Fibroblast of skin of abdomen (primary cell): ENCODE data around the gene GULP1.

ENCODE experiments used
- DNase-seq: peaks from one replicate; pipeline ENCODE4 v3.0.0-alpha.2; 2013

The GULP1 gene

DNA sequence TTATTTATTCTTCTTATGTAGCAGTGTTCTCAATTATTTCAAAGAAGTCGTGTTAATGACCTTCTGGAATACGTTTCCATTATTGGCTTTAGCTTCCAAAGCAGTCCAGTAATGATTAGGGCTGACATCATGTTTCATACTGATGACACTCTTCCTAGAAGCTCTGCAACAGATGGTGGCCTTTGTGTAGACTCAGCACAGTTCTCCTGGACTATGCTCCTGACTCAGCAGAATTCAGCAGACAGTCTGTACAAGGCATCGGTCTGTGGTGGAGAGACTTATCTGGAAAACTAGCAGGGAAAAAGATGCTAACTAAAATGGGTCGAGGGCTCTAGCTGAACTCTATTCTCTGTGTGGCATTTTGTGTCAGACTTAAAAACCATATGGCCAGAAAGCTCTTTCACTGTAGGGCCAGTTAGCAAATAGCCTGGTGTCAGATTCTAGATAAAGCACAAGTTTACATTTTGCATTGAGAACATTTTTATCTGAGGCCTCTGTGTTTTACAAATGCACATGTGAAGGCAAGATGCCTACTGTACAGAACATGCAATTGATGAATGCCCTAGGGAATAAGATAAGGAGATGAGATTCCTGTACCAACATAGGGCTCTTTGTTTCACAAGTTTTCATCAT lies 35.1 kb downstream of the GULP1 start:
- DNase-seq: peak; percentile 41

DNA sequence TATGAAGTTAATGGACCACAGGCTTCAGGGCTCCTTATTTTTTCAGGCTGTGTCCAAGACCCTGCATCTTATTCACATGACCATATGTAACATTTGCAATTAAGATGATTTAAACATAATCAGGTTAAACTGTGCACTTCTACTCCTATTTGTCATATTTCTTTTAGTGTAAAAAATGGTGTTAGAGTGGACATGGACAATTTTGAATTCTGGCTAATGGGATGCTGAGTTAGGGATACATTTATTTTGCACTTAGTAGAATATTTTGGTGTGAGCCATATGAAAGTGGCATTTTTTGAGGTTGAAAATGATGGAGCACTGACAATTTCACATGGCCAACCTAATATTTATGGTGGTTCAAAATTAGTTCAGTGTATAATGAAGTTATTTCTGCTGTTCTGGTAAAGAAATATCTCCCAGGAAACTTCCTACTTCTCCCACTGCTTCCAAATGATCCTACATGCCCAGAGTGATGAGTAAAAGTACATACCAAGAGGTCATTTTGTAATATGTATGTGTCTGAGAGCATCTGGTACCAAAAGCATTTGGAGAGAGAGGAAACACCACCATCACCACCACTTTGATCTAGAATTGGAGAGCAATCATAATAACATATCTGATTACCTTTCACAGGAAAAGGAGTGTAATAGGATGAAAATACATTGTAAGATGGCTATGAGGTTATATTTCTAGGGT lies 36.0 kb downstream of the GULP1 start:
- DNase-seq: peak; percentile 37

GRCh38 chr2:188328419-188328818 lies 36.7 kb downstream of the GULP1 start:
- DNase-seq: peak; percentile 53

DNA sequence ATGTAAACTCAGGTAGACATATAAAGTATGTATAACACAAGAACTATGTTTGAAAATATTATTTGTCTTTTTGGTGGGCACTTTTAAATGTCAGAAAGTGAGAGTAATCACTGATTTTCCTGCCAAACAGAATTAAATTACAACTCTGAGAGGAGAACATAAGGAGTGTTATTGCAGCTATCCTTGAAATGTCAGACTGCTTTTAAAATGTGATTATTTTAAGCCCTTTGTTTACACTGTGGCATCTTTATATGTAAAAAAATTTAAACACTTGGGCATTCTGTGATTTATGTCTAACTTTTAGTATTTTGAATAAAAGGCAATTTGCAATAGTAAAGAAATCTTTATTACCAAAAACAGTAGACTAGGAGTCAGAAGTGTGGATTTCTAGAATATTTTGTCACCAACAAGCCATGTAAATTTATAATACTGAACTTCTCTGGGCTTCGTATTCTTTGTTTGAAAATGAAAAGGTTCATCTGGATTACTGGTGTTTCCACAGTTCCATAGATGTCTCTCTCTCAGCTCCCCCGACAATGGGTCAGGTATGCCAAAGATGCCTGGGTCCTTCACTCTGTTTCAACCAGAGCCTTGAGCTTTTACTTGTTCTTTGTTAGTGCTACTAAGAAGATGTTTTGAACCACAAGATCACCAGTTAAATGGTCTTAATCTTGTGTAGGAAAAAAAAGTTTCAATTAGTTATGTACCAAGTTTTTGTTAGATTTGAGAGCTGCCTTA lies 38.8 kb downstream of the GULP1 start:
- no peak for DNase-seq

DNA sequence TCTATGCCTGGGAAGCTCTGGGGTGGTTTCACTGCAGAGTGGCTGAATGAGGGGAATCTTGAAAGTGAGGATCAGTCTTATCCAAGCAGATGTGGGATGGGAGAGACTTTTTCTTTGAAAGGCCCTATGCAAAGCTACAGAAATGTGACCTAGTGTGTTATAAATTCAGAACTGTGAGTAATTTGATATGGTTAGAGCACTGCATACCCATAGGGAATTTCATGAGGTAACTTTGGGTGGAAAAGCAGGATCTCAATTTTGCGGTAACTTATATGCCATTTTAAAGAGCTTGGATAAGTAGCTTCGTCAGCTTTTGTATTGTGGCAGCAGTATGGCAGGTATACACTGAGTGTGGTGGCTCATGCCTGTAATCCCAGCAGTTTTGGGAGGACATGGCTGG lies 40.9 kb downstream of the GULP1 start:
- no peak for DNase-seq

- DNase-seq: no peak
Observed at GRCh38 chr2:188333751-188334524, 42.3 kb downstream of the GULP1 start.

DNA sequence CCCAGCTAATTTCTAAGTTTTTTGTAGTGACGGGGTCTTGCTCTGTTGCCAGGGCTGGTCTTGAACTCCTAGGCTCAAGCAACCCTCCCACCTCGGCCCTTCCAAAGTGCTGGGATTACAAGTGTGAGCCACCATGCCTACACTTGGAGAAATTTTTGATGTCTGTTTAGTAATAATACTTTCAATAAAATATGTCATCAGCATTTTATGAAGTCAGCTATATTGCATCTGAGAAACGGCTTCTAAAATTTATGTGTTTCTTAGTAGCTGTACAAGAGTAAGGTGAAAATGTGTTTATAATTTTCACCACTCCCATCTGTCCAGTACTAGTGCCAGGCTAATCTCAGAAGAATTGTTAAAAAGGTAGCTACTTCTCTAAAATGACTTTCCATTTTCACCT lies 46.8 kb downstream of the GULP1 start:
- no peak for DNase-seq

DNA sequence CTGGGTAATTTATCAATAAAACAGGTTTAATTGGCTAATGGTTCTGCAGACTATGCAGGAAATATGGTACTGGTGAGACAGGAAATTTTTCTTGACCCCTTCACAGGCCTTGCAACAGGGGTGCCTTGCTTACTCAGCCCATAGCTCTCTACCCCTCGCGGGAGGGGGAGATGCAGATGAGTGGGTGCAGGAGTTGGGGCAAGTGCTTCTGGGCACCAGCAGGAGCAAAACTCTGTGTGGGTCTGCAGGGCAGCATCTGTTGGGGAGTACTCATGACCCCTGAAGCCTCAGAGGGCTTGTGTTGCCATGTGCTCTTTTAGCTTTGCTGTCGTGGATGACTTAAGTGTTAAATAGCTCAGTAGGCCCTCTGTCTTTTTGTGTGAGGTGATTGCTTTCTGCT lies 48.6 kb downstream of the GULP1 start:
- DNase-seq: no peak

DNA sequence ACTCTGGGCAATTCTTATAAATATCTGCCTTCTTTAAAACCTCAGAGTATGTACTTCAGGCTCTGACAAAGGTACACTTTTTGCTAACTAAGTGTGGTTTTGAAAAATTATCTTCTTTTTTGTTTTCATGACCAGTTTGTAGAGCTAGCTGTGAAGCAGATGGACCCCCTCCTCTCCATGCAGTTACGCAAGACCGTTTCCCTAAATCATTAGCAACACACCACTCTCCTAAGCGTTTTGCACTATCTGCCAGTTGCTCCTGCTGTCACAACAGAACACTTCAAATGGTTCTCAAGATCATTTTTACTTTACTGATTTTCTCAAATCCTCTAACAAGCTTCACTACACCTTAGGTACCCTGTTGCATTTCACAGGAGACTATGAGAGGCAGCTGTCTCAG lies 53.3 kb downstream of the GULP1 start:
- DNase-seq: peak; percentile 19

- peak; percentile 68 for DNase-seq
Observed at GRCh38 chr2:188345426-188345825, 53.8 kb downstream of the GULP1 start.

DNA sequence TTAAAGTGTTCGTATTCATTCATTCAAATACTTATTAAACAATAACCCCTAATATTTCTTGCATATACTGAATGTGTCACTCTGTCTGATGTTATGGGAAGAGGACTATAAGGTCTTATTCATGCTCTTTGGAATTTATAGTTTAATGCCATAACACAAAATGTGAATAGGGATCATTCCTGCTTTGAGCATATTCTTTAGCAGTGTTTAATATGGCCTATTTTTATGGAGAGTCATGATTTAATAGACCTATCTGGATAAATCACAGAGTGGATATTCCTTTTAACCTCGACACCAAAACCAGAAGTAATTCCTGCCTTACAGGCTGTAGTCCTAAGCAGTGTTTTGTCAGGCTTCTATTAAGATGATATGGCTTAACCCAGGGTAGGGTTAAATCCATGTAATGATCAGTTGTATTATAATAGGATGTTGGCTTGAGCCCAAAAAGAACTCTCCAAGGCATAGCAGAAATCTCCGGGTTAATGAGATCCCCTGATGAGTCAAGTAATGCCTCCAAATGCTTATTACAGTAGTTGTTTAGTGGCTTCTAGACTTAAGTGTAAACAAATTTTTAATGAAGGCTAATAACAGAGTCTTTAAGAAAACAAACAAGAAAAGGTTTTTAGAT lies 54.3 kb downstream of the GULP1 start:
- DNase-seq: peak; percentile 35

DNA sequence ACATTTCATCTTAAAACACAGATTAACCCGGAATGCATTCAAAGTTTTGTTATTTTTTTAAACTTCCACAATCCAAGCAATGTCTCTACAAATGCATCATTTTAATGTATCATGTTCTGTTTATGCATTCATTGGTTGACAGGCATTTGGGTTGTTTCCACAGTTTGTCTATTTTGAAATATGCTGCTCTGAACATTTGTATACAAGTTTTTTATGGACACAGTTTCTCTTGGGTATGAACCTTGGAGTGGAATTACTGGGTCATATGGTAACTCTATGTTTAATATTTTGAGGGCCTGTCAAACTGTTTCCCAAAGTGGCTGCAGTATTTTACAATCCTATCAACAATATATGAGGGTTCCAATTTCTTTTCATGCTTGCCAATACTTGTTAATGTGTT lies 57.3 kb downstream of the GULP1 start:
- no peak for DNase-seq

DNA sequence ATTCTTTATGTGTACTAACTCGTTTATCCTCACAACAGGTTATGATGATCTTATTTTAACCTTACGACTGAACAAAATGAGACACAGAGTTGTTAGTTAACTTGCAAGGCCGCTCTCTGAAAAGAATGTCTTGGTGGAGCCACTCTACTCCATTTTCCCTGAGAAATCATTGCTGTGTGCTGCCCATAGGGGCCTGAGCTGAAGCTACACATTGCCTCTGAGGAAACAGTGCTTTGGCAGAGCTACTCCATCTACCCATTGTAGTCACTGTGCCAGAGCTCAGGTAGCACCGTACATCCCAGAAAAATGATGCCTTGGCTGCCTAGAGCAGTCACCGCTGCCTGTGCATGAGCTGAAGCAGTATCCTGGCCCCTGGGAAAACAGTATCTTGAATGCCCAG lies 61.6 kb downstream of the GULP1 start:
- DNase-seq: no peak

DNA sequence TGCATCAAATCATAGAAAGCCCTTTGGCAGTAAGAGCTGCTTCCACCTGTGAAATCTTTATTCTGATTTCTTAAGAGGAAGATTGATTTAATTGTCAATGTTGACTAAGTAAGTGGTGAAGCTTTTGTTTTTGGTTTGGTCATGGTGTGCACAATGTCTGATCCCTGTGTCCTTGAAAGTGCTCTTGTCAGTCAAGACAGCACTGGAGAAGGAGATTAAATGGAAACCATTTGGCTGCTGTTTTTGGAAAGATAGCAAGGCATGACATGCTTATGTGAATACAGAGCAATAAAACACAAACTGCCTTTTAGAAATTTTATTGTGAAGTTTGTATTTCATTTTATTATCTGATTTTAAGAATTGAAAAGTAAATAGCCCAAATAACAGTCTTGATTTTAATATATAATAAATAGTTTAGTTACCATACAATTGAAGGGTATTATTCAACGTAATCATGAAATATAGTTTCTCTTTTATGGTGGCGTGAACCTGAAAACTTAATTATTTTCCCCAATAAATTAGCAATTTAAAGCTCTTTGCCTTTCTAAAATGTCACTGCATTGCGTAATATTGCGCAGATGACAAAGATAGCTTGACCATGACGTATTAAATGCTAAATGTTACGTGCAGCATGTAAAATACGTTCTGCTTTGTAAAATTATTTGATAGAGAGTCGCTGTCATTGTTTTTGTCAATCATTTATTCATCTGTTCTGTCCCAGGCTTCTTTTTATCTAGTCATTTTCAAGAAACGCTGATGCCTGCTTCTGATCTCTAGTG lies 69.0 kb downstream of the GULP1 start:
- no peak for DNase-seq

GRCh38 chr2:188364033-188364630 lies 72.5 kb downstream of the GULP1 start:
- DNase-seq: no peak

DNA sequence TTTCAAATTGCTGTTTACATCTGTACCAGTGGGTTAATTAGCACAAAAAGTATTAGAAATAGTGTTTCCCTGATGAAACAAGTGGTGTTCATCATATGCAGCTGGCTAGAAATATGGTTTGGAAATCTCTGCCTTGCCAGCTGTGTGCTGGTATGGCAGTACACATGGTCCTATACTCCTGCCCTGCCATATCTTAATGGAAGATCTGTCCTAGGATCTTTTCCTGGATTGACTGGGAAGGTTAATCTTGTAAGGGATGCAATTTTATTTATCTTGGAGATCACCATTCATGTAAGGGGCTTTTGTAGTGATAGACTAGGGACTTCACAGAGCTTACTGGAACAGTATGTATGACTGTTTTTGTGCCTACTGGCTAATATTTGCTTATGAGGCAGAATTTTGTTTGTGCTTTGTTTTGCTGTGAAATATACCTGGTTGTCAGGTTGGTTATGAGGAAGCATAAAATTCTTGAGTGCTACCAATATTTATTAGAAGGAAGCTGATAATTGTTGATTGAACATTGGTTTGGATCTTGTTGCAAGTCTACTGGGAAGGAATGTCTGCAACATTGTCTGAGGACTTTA lies 73.5 kb downstream of the GULP1 start:
- DNase-seq: no peak

- no peak for DNase-seq
Observed at GRCh38 chr2:188367164-188367563, 75.5 kb downstream of the GULP1 start.

DNA sequence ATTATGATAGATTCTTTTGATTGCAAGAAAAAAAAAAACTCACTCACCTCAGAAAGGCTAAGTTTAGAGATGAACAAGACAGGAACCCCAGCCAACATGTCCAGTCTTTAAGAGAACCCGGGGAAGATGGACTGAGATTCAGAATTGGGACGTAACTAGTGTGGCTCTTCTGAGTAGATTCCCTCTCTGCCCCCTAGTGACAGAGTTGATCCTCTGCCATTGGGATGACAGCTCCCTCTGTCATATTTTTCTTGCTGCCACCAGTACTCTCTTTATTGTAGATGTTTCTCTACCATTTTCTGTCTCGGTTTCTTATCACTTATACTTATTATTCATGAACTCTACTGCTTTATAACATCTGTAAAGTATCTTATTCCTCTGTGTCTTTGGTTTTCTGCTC lies 77.7 kb downstream of the GULP1 start:
- DNase-seq: peak; percentile 47

- DNase-seq: no peak
Observed at GRCh38 chr2:188378371-188378950, 86.8 kb downstream of the GULP1 start.

DNA sequence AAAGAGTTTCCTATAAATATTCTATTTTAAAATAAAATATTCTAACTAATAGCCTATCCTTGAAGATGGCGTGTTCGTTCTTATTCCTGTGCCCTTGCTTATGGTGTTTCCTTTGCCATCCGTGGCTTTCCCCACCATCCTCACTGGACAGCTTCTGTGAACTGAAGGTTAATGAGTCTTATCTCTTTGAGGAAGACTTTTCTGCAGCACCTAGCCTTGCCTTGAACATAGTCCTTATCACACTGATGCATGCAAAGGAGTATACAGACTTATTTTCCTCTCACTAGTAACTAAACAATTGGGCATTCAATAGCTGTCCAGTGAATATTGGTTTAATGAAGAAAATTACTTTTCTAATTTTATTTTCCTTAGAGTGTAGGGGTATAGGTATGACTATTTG lies 88.1 kb downstream of the GULP1 start:
- no peak for DNase-seq

DNA sequence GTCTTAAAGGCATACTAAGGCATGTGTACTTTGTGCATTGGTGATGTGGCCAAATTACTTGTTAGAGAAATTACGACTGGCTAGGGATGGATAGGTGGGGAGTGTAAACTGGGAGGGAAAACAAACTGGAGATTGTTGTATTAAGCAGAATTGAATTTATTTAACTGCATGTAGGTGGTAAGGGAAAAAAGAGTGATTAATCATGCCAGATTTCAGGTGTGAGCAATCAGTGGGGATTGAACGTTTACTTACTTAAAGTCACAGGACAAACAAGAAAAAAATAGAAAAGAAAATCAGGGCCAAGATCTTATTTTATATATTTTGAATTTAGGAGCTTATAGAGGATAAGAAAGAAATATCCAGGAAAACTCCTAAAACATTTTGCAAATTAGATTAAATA lies 88.6 kb downstream of the GULP1 start:
- DNase-seq: no peak
